HG02970 (cell line): ENCODE results near the gene SLC30A5.
"Not testable (repeated sequence)": the region's sequence is repeated elsewhere in the genome, so short reads cannot be mapped to it uniquely, and the experiment has no call there.

Experiments
- ATAC-seq: cut with Tn5 transposase; IDR thresholded peaks from one replicate; pipeline ENCODE4 v1.9.1; 2021; ENCODE audit warnings: mild to moderate bottlenecking, moderate library complexity, moderate number of reproducible peaks; ENCODE audit not compliant: unreplicated experiment, low FRiP score

SLC30A5 gene

GRCh38 chr5:69093771-69094482 is at the start of gene SLC30A5:
SLC30A5 (plus strand) TSS chr5:69094014; CDS start chr5:69094256, 242 bp downstream.
- ATAC-seq = peak; percentile 97

- ATAC-seq = not testable (repeated sequence)
These were observed 48.6 kb upstream of the SLC30A5 start for GRCh38 chr5:69045213-69045612.

GRCh38 chr5:69046375-69046957 is 47.3 kb upstream of the SLC30A5 start:
- no peak for ATAC-seq

- ATAC-seq = no peak
These were observed 45.6 kb upstream of the SLC30A5 start for GRCh38 chr5:69048230-69048629.

GRCh38 chr5:69049151-69049550 is 44.7 kb upstream of the SLC30A5 start:
- no peak for ATAC-seq

- ATAC-seq = no peak
These were observed 44.0 kb upstream of the SLC30A5 start for GRCh38 chr5:69049796-69050195.

- no peak for ATAC-seq
These were observed 43.6 kb upstream of the SLC30A5 start for GRCh38 chr5:69050214-69050613.

- ATAC-seq = no peak
These were observed 41.6 kb upstream of the SLC30A5 start for GRCh38 chr5:69052181-69052580.

GRCh38 chr5:69074664-69075521 is 18.9 kb upstream of the SLC30A5 start:
- no peak for ATAC-seq

- no peak for ATAC-seq
These were observed 18.2 kb upstream of the SLC30A5 start for GRCh38 chr5:69075522-69076179.

- ATAC-seq = no peak
These were observed 14.8 kb upstream of the SLC30A5 start for GRCh38 chr5:69078921-69079540.

GRCh38 chr5:69079556-69079955 is 14.3 kb upstream of the SLC30A5 start:
- no peak for ATAC-seq

GRCh38 chr5:69083412-69083811 is 10.4 kb upstream of the SLC30A5 start:
- no peak for ATAC-seq

- no peak for ATAC-seq
These were observed 9.6 kb upstream of the SLC30A5 start for GRCh38 chr5:69084195-69084594.

- ATAC-seq = no peak
These were observed 8.9 kb upstream of the SLC30A5 start for GRCh38 chr5:69084903-69085302.

GRCh38 chr5:69086206-69086605 is 7.6 kb upstream of the SLC30A5 start:
- ATAC-seq = no peak

- ATAC-seq = not testable (repeated sequence)
These were observed 5.8 kb upstream of the SLC30A5 start for GRCh38 chr5:69088006-69088405.

- no peak for ATAC-seq
These were observed 3.7 kb upstream of the SLC30A5 start for GRCh38 chr5:69090158-69090557.

GRCh38 chr5:69091771-69092170 is 2.0 kb upstream of the SLC30A5 start:
- ATAC-seq = no peak

GRCh38 chr5:69092969-69093368 is 845 bp upstream of the SLC30A5 start:
- ATAC-seq = no peak
